Measurements from ENCODE around the gene SLC1A3. TPM values are rescaled to one million over a fixed set of nuclear protein-coding genes. Genes with fewer than 3 reads are reported as not detected.

Gene SLC1A3
- total RNA-seq, 2 donors from 2014 or later: 44.7 to 67.4 TPM

GRCh38 chr5:36651761-36652685, 45.6 kb downstream of the SLC1A3 start:
- Histone ChIP-seq H3K27me3 (replicated peaks; ENCODE audit: insufficient read depth) (no peaks in the 10 kb centered on the region), H3K27ac (no peak overlapping the region), H3K4me1 (ENCODE audit: control insufficient read depth in 1 of 2, low read depth in 2 of 2) (no peaks in the 10 kb centered on the region), H3K9me3 (no peaks in the 10 kb centered on the region), H3K4me3 (no peak overlapping the region), H3K36me3 (no peaks in the 10 kb centered on the region)
- TF ChIP-seq CTCF (IDR thresholded peaks at IDR 0.05): no peak
- no peak for DNase-seq (ENCODE audit: low spot score)
- no peak for ATAC-seq (ENCODE audit: insufficient number of reproducible peaks, low FRiP score, low read depth)

- DNase-seq (ENCODE audit: low spot score) (no peak), ATAC-seq (ENCODE audit: insufficient number of reproducible peaks, low FRiP score, low read depth) (no peak)
- peaks cover 4 to 8% of the 10 kb centered on the region in 2 donors for H3K4me1 ChIP-seq (ENCODE audit: control insufficient read depth in 1 of 2, low read depth in 2 of 2)
- H3K36me3 ChIP-seq: no peaks in the 10 kb centered on the region
- H3K9me3 ChIP-seq: no peaks in the 10 kb centered on the region
- H3K27ac ChIP-seq: no peak overlapping the region
- no peak overlapping the region for H3K4me3 ChIP-seq
- TF ChIP-seq CTCF (IDR thresholded peaks at IDR 0.05): no peak
- H3K27me3 ChIP-seq (replicated peaks; ENCODE audit: insufficient read depth): no peaks in the 10 kb centered on the region
Measured at GRCh38 chr5:36653044-36653705, 46.8 kb downstream of the SLC1A3 start.

GRCh38 chr5:36654564-36654963, 48.2 kb downstream of the SLC1A3 start:
- TF ChIP-seq CTCF (IDR thresholded peaks at IDR 0.05): no peak
- peaks cover 5 to 10% of the 10 kb centered on the region in 2 donors for H3K4me1 ChIP-seq (ENCODE audit: control insufficient read depth in 1 of 2, low read depth in 2 of 2)
- H3K27me3 ChIP-seq (replicated peaks; ENCODE audit: insufficient read depth): no peaks in the 10 kb centered on the region
- H3K36me3 ChIP-seq: no peaks in the 10 kb centered on the region
- H3K27ac ChIP-seq: no peak overlapping the region
- H3K4me3 ChIP-seq: no peak overlapping the region
- ATAC-seq (ENCODE audit: insufficient number of reproducible peaks, low FRiP score, low read depth) (no peak), DNase-seq (ENCODE audit: low spot score) (no peak)
- H3K9me3 ChIP-seq: no peaks in the 10 kb centered on the region

- H3K27ac ChIP-seq: no peak overlapping the region
- H3K4me1 ChIP-seq (ENCODE audit: control insufficient read depth in 1 of 2, low read depth in 2 of 2): peaks cover 5 to 10% of the 10 kb centered on the region in 2 donors
- H3K4me3 ChIP-seq: no peak overlapping the region
- DNase-seq (ENCODE audit: low spot score) (no peak), ATAC-seq (ENCODE audit: insufficient number of reproducible peaks, low FRiP score, low read depth) (no peak)
- no peaks in the 10 kb centered on the region for H3K36me3 ChIP-seq
- H3K27me3 ChIP-seq (replicated peaks; ENCODE audit: insufficient read depth): no peaks in the 10 kb centered on the region
- H3K9me3 ChIP-seq: no peaks in the 10 kb centered on the region
- no peak for TF ChIP-seq CTCF (IDR thresholded peaks at IDR 0.05)
Measured at GRCh38 chr5:36655161-36655560, 48.8 kb downstream of the SLC1A3 start.

- no peak overlapping the region for H3K27ac ChIP-seq
- ATAC-seq (ENCODE audit: insufficient number of reproducible peaks, low FRiP score, low read depth) (no peak), DNase-seq (ENCODE audit: low spot score) (no peak)
Measured at GRCh38 chr5:36656556-36656955, 50.1 kb downstream of the SLC1A3 start.

More at GRCh38 chr5:36656556-36656955, 50.1 kb downstream of the SLC1A3 start:
- Histone ChIP-seq H3K4me3 (no peak overlapping the region), H3K9me3 (no peaks in the 10 kb centered on the region), H3K36me3 (no peaks in the 10 kb centered on the region), H3K27me3 (replicated peaks; ENCODE audit: insufficient read depth) (no peaks in the 10 kb centered on the region), H3K4me1 (ENCODE audit: control insufficient read depth in 1 of 2, low read depth in 2 of 2) (peaks cover 5 to 10% of the 10 kb centered on the region in 2 donors)
- TF ChIP-seq CTCF (IDR thresholded peaks at IDR 0.05): no peak
